ENCODE measurements around the gene SUV39H1.

SUV39H1 gene

DNA sequence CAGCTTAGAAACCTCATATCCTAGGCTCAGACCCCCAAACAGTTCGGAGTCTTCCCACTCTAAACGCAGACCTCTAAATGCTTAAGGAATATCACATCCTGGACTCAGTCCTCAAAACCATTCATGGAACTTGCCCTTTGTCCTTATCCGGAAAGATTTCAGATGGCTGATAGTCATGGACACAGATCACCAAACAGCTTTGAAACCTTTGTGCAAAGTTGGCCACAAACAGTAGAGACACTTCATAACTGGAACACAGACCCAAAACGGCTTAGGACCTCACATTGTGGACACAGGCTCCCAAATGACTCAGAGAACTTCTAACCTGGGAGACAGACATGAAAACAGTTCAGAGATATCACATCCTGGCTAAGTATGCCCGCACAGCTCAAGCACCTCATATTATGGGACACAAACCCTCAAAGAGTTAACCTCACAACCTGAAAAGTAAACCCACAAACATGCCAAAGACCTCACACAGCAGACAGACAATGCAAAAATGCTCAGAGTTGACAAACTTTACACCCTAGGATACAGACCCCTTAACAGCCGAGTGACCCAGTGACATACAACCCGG lies 15.5 kb downstream of the SUV39H1 start:
- no peak for DNase-seq (ENCODE audit: low read depth in 2 of 2, low spot score in 1 of 2)

DNA sequence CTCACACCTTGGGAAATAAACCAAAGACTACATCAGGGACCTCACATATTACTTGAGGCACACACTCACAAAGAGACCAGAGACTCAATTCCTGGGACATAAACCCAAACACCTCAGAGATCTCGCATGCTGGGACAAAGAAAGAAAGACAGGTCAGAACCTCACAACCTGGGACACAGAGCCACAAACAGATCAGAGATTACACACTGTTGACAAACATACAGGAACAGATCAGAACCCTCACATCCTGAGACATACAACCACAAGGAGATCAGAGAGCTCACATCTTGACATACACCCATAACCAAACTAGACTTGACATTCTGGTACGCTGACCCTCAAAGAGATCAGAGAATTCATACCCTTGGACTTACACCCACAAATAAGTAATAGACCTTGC lies 17.3 kb downstream of the SUV39H1 start:
- DNase-seq (ENCODE audit: low read depth in 2 of 2, low spot score in 1 of 2): no peak

DNA sequence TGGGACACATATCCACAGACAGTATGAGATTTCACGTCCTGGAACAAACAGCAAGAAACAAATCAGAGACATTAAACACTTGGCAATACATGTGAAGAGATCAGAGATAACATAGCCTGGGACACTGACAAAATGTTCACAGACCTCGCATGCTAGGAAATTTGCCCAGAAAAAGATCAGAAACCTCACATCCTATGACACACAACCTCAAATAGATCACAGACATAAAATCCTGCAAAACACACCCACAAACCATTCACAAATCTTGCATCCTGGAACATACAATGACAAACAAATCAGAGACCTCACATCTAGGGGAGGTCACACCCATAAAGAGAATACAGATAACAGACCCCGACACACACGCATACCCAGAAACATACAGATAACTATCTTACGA lies 18.0 kb downstream of the SUV39H1 start:
- no peak for DNase-seq (ENCODE audit: low read depth in 2 of 2, low spot score in 1 of 2)

DNA sequence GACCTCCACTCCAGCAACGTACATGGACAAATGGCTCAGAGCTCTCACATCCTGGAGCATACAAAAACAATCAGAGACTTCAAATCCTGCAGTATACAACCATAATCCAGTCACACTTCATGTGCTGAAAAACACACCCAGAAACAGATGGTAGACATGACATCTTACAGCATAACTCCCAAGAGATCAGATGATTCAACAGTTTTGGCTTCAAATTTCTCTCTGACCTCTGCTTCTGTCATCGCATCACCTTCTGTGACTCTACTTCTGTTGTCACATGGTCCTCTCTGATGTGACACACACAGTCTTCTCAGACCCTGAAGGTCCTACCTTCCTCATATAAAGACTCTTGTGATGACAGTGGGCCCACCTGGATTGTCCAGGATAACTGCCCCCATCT lies 18.5 kb downstream of the SUV39H1 start:
- DNase-seq (ENCODE audit: low read depth in 2 of 2, low spot score in 1 of 2): no peak

DNA sequence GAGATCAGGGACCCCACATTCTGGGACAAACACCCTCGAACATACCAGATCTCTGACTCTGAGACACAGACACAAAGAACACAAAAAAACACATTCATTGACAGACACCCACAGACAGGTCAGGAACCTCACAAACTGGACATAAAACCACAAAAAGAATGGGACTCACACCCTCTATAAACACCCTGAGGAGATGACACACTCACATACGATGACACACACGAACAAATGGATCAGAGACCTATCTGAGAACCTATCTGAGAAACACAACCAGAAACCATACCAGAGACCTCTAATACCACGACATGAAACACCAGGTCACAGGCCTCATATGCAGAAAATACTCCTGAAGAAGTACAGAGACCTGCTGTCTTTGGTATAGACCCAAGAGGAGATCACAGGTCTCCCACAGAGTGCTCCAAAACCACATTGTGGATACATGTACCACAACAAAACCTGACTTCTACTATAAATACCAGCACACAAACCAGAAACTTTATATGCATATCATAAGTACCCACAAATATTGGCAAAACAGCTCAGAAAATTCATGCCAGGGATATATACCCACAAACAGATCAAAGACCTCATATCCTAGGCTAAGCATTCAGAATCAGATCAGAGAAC lies 19.5 kb downstream of the SUV39H1 start:
- DNase-seq (ENCODE audit: low read depth in 2 of 2, low spot score in 1 of 2): no peak

DNA sequence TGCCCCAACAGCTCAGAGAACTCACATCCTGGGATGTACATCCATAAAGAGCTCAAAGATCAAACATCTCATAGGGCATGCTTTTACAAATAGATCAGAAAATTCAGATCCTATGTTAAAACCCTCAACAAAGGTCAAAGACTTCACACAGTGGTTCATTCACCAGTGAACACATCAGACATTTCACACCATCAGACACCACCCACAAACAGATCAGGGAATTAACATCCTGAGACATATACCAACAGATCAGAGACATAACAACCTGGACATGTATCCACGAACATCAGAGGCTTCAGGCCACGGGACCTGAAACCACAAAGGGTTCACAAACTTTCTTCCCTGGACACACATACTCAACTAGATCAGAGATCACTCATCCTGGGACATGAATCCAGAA lies 23.4 kb downstream of the SUV39H1 start:
- no peak for DNase-seq (ENCODE audit: low read depth in 2 of 2, low spot score in 1 of 2)

DNA sequence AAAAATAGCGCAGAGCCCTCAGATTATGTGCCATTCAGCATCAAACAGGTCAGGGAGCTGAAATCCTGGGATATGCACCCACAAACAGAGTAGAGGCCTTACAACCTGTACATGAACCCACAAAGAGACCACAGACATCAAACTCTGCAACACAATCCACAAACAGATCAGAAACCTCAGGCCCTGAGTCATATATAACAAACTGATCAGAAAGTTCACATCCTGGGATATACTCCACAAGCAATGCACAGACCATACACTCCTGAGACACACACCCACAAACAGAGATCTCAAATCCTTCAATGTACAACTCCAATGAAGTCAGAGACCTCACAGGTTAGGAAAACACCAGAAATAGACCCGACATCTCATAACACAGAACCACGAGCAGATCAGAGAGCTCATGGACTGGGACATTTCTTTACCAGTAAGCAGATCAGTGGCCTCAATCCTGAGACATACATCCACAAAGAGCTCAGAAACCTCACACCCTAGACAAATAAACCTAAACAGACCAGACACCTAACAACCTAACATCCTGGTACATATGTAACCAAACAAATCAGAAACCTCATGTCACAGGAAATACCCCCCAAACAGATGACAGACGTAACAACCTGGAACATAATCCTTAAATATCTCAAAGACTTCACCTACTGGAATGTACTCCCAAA lies 24.2 kb downstream of the SUV39H1 start:
- no peak for DNase-seq (ENCODE audit: low read depth in 2 of 2, low spot score in 1 of 2)

DNA sequence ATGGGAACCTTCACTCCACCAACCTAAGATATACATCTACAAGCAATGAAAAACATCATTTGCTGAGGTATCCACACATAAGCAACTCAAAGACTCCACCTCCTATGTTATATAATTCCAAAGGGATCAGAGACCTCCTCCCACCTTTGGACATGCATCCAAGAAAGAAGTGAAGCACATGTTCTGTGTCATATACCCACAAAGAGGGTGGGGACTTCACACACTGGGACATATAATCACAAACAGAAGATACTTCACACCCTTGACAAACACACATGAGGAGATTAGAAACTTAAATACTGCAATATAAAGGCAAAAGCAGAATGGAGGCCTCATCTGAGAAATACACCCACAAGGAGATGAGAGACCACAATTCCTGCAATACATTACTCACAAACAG lies 25.4 kb downstream of the SUV39H1 start:
- no peak for DNase-seq (ENCODE audit: low read depth in 2 of 2, low spot score in 1 of 2)

DNA sequence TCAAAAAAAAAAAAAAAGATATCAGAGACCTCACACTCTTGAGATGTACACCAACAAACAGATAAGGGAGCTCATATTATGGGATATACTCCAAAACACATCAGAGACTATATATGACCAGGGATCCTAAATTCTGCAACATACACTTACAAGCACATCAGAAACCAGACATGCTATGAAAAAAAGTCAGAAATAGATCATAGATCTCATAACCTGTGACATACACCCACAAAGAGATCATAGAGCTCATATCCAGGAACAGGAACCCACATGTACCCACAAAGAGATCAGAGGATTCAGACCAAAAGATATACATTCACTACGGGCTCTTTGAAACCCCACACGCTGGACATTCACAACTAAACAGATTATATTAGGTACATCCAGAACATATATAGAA lies 30.1 kb downstream of the SUV39H1 start:
- no peak for DNase-seq (ENCODE audit: low read depth in 2 of 2, low spot score in 1 of 2)

DNA sequence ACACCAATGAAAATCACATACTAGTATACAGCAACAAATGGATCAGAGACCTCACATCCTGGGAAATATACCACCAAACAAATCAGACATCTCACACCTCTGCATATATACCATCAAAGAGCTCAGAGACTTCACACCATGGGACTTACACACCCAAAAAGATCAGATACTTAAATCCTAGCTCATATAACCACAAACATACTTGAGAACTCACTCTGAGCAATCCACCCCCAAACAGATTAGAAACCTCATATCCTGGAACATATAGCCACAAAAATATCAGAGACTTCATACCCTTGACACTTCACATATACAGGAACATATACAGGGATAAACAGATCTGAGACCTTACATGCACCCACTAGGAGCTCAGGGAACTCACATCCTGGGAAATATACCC lies 32.1 kb downstream of the SUV39H1 start:
- no peak for DNase-seq (ENCODE audit: low read depth in 2 of 2, low spot score in 1 of 2)

DNA sequence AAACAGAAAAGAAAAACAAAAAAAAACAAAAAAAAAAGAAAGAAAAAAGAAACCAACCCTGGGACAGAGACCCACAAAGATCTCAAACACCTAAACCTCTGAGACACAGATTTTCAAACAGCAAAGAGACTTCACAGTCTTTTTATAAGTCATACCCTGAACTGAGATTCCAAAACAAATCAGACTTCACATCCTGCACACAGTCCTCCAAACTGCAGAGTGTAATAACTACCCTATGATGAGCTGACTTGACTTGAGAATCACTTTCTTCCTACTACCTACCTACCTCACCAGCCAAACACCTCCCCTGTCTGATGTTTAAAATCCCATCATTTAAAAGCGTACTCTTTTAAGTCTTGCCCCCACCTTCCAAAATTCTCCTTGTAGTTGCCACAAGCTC lies 39.8 kb downstream of the SUV39H1 start:
- DNase-seq (ENCODE audit: low read depth in 2 of 2, low spot score in 1 of 2): no peak

DNA sequence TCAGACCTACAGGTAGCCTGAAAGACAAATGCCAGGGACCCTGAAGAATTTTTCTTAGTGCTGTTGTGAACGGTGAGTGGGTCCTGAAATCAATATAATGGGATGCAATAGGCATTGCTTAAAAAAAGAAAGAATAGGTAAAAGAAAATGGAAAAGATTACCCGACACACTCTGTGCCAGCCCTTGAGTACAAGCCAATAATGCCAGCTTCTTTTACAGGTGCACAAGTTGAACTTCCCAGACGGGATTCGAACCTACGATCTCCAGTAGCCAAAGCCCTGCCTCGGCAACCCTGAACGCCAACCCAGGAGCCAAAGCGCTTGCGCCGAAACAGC lies 40.3 kb downstream of the SUV39H1 start:
- DNase-seq (ENCODE audit: low read depth in 2 of 2, low spot score in 1 of 2): no peak

DNA sequence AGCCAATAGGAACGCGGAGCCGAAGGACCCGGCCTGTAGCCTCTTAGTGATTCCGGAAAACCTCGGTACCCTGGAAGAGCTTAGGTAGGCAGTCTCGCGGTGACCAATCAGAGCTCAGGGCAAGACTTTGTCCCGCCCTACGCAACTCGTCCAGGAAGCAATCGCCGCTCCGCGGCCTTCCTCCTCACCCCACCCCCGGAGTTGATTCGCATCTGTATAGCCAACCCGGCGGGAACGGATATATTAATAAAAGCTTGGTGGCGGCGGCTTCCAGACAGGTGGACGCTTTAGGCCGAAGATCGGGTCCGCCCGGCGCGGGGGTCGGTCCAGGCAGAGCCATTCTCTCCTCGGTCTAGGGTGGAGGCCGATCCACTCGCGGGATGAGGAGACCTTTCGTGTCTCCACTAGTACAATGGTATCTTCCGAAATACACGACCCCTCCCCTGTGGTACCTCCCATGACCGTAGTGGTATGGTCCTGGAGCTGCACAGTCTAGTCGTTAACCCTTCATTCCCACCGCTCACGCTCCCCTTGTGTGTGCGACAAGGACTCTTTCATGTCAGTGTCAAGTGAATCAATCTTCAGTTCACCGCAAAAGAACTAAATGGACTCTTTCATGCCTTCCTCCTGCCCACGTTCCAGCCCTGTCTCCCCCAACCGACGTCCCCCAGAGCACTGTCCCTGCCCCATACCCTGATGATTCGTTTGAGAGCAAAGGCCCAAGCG lies 40.8 kb downstream of the SUV39H1 start:
- peak; percentile 55 to 72 for DNase-seq (ENCODE audit: low read depth in 2 of 2, low spot score in 1 of 2)

DNA sequence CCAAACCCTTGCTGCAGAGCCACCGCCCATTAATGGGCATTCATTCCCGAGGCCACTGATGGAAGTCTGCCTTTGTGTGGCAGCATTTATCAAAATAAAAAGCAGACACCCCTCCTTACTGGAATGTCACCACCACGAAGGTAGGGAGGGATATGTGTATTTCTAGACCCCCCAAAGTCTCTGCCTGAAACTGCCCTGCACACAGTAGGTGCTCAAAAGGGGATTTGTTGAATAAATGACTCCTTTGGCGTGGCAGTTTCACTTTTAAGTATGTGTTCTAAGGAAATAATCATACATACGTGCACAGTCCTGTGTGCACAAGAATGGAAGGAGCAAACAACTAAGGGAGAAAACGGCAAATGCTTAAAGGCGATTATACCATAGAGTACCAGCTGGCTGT lies 41.4 kb downstream of the SUV39H1 start:
- no peak for DNase-seq (ENCODE audit: low read depth in 2 of 2, low spot score in 1 of 2)

DNA sequence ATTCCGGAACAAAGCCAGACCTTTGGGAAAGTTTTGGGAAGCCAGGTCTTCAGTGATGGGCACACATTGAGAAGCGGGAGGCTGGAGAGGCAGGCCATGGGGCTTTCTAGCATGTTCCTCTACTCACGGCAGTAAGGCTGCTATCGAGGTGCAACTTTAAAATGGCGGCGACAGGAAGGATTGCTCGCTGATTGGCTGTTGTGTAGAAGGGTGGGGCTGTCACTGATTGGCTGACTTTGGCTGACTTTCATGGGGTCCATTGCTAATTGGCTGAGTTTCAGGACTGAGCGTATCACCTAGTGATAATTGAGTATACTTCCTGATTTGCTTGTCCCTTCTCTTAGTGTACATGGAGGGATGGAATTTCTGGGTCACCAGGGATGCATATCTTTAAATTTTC lies 45.3 kb downstream of the SUV39H1 start:
- no peak for DNase-seq (ENCODE audit: low read depth in 2 of 2, low spot score in 1 of 2)

DNA sequence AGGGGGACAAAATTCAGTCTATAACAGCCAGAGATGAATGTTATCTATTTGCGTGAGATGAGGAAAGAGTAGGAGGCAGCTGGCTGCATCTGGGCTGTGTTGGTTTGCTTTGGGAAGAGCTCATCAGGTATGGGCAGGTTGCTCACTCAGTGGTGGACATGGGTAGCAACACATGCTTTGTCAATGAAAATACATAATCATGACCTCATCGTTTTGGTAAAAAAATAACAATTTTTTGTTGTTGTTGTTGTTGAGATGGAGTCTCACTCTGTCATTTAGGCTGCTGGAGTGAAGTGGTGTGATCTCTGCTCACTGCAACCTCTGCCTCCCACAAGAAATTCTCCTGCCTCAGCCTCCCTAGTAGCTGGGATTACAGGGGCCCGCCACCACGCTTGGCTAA lies 48.7 kb downstream of the SUV39H1 start:
- DNase-seq (ENCODE audit: low read depth in 2 of 2, low spot score in 1 of 2): no peak

DNA sequence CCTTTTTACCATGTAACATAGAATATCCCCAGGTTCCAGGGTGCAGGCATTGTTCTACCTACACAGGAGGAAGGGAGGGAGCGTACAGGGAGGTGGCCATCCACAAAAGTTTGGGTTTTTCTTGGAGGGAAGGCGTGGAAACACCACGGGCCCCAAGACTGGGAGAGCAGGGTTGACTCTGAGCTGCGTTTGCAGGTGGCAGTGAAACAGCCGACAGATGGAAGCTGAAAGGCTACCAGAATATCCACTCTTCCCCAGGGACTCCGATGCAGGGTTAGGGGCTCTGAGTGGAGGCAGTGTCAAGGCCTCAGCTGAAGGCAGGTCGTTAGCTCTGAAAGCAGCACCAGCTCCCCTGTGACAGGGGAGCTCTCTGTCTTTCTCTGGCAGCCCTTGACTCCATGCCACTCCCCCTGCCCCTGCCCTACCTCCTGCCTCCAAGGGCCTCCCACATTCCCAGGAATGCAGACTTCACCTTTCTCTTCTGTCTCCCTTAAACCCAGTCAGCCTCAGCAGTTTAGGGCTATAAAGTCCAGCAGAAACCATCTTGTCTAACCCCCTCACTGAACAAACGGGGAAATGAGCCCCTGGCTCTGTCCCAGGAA lies 51.0 kb downstream of the SUV39H1 start:
- no peak for DNase-seq (ENCODE audit: low read depth in 2 of 2, low spot score in 1 of 2)

DNA sequence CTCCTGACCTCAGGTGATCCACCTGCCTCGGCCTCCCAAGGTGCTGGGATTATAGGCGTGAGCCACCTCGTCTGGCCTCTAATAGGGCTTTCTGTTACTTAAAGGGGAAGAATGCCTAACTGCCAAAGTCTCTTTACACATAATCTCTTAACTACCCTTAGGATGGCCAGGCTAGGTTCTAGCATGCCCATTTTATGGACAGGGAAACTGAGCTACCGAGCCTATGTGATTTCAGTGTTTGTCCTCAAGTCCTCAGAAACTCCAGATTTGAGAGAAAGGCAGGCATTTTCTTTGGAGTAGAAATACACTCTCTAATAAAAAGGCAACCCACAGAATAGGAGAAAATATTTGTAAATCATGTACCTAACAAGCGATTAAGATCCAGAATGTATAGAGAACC lies 52.6 kb downstream of the SUV39H1 start:
- DNase-seq (ENCODE audit: low read depth in 2 of 2, low spot score in 1 of 2): no peak

DNA sequence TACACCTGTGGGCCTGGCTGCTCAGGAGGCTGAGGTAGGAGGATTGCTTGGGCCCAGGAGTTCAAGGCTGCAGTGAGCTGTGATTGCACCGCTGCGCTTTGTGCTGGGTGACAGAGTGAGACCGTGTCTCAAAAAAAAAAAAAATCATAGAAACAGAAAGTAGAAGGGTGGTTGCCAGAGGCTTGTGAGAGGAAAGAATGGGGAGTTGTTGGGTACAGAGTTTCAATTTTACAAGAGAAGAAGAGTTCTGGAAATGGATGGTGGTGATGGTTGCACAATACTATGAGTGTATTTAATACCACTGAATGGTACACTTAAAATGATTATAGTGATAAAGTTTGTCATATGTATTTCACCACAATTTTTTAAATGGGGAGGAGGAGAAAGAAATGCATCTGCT lies 54.8 kb downstream of the SUV39H1 start:
- DNase-seq (ENCODE audit: low read depth in 2 of 2, low spot score in 1 of 2): no peak

DNA sequence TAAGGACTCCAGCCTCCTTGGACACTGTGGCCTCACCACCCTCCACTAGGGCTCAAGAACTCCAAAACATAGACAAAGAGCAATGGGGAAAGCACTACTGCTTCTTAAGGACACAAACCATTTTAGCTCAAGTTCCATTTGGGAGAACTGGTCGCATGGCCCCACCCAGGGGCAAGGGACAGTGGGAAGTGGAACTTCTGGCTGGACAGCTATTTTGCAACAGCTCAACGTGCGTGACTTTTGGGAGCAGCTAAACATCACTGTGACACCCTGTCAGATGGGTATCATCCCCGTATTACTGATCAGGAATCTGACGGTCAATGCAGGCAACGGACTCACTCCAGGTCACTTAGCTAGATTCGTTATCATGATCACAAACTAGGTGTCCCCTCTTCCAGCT lies 56.0 kb downstream of the SUV39H1 start:
- DNase-seq (ENCODE audit: low read depth in 2 of 2, low spot score in 1 of 2): no peak

DNA sequence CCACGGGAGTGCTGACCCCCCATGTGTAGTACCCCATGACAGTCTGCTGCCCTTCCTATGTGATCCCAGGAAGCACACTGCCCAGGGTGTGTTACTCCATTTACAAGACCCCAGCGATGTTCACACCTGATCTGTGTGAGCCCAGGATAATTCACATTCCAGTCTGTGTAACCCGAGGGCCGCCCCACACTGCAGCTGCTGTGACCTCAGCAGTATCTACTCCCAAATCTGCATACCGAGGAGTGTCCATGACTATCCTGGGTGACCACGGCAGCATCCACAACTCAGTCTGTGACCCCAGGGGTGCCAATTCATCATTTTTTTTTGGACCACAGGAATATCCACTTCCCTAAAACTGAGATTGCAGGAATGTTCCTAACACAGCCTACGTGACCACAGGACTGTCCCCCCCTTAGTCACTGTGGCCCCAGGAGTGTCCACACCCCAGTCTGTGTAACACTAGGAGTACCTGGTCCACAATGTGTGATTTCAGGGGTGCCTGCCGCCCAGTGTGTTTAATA lies 57.2 kb downstream of the SUV39H1 start:
- no peak for DNase-seq (ENCODE audit: low read depth in 2 of 2, low spot score in 1 of 2)

DNA sequence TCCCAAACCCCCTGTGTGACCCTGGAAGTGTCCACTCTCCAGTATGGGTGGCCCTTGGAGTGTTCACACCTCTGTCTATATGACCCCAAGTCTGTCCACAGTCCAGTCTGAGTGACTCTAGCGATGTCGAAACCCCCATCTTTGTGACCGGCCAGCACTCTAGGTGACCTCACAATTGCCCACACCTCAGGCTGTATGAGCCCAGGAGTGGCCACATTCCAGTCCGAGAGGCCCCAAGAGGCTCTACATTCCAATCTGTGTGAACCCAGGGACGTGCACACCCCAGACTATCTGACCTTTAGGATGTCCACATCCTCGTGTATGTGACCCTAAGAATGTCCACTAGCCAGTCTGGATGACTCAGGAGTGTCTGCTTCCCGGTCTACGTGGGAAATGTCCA lies 57.7 kb downstream of the SUV39H1 start:
- no peak for DNase-seq (ENCODE audit: low read depth in 2 of 2, low spot score in 1 of 2)

All from stimulated activated CD8-positive, alpha-beta memory T cell treated with anti-CD3 and anti-CD28 coated beads, Interleukin-4, amount 100 ng/mL, for 1 hour (primary cell).